NB4 (cell line): Measurements from ENCODE around the gene RNU7-1.

ENCODE experiments used
- DNase-seq: peaks from one replicate; pipeline ENCODE4 v3.0.0; 2010; ENCODE audit warnings: low read depth
- H3K4me3 ChIP-seq: one replicate; pipeline ENCODE4 v1.5.1; 2011; ENCODE audit warnings: mild to moderate bottlenecking, low read depth, low read length, moderate library complexity
- MAX ChIP-seq: IDR thresholded peaks from 2 replicates; pipeline ENCODE4 v1.6.1; 2011; ENCODE audit warnings: low read depth, low read length
- MYC ChIP-seq: IDR thresholded peaks from 2 replicates; pipeline ENCODE4 v1.6.1; 2011; ENCODE audit warnings: low read depth, low read length
- POLR2A ChIP-seq: IDR thresholded peaks from 2 replicates; pipeline ENCODE4 v1.6.1; 2011; ENCODE audit warnings: mild to moderate bottlenecking; ENCODE audit not compliant: insufficient read length; ENCODE audit errors: extremely low read depth
- TF ChIP-seq, protein P1 (sequence below): IDR thresholded peaks from one replicate; pipeline ENCODE4 v1.5.1; 2012; ENCODE audit warnings: low read depth, low read length

Gene RNU7-1

DNA sequence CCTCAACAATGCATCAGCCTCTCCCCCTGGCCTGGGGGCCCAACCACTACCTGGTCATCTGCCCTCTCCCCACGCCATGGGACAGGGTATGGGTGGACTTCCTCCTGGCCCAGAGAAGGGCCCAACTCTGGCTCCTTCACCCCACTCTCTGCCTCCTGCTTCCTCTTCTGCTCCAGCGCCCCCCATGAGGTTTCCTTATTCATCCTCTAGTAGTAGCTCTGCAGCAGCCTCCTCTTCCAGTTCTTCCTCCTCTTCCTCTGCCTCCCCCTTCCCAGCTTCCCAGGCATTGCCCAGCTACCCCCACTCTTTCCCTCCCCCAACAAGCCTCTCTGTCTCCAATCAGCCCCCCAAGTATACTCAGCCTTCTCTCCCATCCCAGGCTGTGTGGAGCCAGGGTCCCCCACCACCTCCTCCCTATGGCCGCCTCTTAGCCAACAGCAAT lies 7.4 kb upstream of the RNU7-1 start:
- peak overlapping the region; percentile 76 for H3K4me3 ChIP-seq
- TF ChIP-seq MYC (no peak), POLR2A (no peak), MAX (no peak)
- TF ChIP-seq, protein P1, sequence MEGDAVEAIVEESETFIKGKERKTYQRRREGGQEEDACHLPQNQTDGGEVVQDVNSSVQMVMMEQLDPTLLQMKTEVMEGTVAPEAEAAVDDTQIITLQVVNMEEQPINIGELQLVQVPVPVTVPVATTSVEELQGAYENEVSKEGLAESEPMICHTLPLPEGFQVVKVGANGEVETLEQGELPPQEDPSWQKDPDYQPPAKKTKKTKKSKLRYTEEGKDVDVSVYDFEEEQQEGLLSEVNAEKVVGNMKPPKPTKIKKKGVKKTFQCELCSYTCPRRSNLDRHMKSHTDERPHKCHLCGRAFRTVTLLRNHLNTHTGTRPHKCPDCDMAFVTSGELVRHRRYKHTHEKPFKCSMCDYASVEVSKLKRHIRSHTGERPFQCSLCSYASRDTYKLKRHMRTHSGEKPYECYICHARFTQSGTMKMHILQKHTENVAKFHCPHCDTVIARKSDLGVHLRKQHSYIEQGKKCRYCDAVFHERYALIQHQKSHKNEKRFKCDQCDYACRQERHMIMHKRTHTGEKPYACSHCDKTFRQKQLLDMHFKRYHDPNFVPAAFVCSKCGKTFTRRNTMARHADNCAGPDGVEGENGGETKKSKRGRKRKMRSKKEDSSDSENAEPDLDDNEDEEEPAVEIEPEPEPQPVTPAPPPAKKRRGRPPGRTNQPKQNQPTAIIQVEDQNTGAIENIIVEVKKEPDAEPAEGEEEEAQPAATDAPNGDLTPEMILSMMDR, result no peak

DNA sequence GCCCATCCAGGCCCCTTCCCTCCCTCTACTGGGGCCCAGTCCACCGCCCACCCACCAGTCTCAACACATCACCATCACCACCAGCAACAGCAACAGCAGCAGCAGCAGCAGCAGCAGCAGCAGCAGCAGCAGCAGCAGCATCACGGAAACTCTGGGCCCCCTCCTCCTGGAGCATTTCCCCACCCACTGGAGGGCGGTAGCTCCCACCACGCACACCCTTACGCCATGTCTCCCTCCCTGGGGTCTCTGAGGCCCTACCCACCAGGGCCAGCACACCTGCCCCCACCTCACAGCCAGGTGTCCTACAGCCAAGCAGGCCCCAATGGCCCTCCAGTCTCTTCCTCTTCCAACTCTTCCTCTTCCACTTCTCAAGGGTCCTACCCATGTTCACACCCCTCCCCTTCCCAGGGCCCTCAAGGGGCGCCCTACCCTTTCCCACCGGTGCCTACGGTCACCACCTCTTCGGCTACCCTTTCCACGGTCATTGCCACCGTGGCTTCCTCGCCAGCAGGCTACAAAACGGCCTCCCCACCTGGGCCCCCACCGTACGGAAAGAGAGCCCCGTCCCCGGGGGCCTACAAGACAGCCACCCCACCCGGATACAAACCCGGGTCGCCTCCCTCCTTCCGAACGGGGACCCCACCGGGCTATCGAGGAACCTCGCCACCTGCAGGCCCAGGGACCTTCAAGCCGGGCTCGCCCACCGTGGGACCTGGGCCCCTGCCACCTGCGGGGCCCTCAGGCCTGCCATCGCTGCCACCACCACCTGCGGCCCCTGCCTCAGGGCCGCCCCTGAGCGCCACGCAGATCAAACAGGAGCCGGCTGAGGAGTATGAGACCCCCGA lies 6.8 kb upstream of the RNU7-1 start:
- TF ChIP-seq MYC (no peak), MAX (peak; percentile 6; the same call in 1 of the 2 replicates), POLR2A (peak; percentile 16)
- TF ChIP-seq, protein P1, result peak; percentile 3
- H3K4me3 ChIP-seq, result peak overlapping the region; percentile 76
- DNase-seq, result peak; percentile 59

More for the DNA sequence above, 7.4 kb upstream of the RNU7-1 start:
- DNase-seq, result no peak

- peak overlapping the region; percentile 76 for H3K4me3 ChIP-seq
- DNase-seq, result peak; percentile 95
- TF ChIP-seq, protein P1, result peak; percentile 76
- peak; percentile 92 for TF ChIP-seq POLR2A
- TF ChIP-seq MYC, result peak; percentile 87
- peak; percentile 90 for TF ChIP-seq MAX
These were observed 5.9 kb upstream of the RNU7-1 start for GRCh38 chr12:6937481-6938352.

DNA sequence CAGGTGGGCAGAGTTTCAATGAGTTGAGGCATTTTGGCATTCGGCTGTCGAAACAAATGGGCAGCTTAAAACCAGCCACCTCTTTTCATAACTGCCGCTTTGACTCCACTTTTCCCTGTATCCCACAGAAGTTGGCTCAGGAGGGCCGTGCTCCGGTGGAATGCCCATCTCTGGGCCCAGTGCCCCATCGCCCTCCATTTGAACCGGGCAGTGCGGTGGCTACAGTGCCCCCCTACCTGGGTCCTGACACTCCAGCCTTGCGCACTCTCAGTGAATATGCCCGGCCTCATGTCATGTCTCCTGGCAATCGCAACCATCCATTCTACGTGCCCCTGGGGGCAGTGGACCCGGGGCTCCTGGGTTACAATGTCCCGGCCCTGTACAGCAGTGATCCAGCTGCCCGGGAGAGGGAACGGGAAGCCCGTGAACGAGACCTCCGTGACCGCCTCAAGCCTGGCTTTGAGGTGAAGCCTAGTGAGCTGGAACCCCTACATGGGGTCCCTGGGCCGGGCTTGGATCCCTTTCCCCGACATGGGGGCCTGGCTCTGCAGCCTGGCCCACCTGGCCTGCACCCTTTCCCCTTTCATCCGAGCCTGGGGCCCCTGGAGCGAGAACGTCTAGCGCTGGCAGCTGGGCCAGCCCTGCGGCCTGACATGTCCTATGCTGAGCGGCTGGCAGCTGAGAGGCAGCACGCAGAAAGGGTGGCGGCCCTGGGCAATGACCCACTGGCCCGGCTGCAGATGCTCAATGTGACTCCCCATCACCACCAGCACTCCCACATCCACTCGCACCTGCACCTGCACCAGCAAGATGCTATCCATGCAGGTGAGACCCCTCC lies 5.0 kb upstream of the RNU7-1 start:
- peak overlapping the region; percentile 53 for H3K4me3 ChIP-seq
- no peak for DNase-seq
- no peak for TF ChIP-seq MAX
- TF ChIP-seq POLR2A, result no peak
- no peak for TF ChIP-seq MYC
- TF ChIP-seq, protein P1, result no peak

- TF ChIP-seq, protein P1, result no peak
- TF ChIP-seq POLR2A (no peak), MYC (no peak), MAX (no peak)
- no peak for DNase-seq
- H3K4me3 ChIP-seq, result no peak overlapping the region
These were observed 4.5 kb upstream of the RNU7-1 start for GRCh38 chr12:6939191-6939540.
